Activated T-cell treated with anti-CD3 and anti-CD28 coated beads, Interleukin-2, amount 50 U/mL, for 4 hours (primary cell): ENCODE data around the gene PSTPIP1. TPM values are rescaled to one million over a fixed set of nuclear protein-coding genes. Genes with fewer than 3 reads are reported as not detected.

Source experiments
- ATAC-seq, 2 donors: fragments of 200-7000 bp; cut with Tn5 transposase; one replicate each; pipeline ENCODE4 v1.10.0; 2021
- DNase-seq: peaks from one replicate; pipeline ENCODE4 v3.0.0-alpha.2; 2020
- H3K27me3 Mint-ChIP-seq: one replicate; pipeline ENCODE4 v1.8.0; 2021; ENCODE audit warnings: low read depth, mixed read lengths
- H3K36me3 Mint-ChIP-seq: one replicate; pipeline ENCODE4 v1.8.0; 2022; ENCODE audit warnings: mixed read lengths; ENCODE audit not compliant: insufficient read depth
- H3K4me1 Mint-ChIP-seq: one replicate; pipeline ENCODE4 v1.8.0; 2021; ENCODE audit warnings: low read depth, mixed read lengths
- H3K4me3 Mint-ChIP-seq: one replicate; pipeline ENCODE4 v1.8.0; 2021; ENCODE audit warnings: mild to moderate bottlenecking, moderate library complexity, mixed read lengths
- H3K9me3 Mint-ChIP-seq: one replicate; pipeline ENCODE4 v1.8.0; 2021; ENCODE audit warnings: mixed read lengths
- total RNA-seq, 3 donors: library from RNA; stranded (reverse); gene quantifications; one replicate each; pipeline ENCODE4 v1.2.1, GENCODE V29; 2021

PSTPIP1 gene
- total RNA-seq, 3 donors from 2014 or later: 85.4 to 130 (median 92.1) TPM

GRCh38 chr15:76987276-76987675, 7.7 kb upstream of the PSTPIP1 start:
- H3K27me3 Mint-ChIP-seq: no peaks in the 10 kb centered on the region
- peaks cover 29% of the 10 kb centered on the region for H3K4me1 Mint-ChIP-seq
- ATAC-seq (no peak), DNase-seq (no peak)
- H3K4me3 Mint-ChIP-seq: no peak overlapping the region
- H3K36me3 Mint-ChIP-seq: no peaks in the 10 kb centered on the region
- no peaks in the 10 kb centered on the region for H3K9me3 Mint-ChIP-seq

GRCh38 chr15:76987896-76988860, 6.7 kb upstream of the PSTPIP1 start:
- H3K9me3 Mint-ChIP-seq: no peaks in the 10 kb centered on the region
- H3K36me3 Mint-ChIP-seq: no peaks in the 10 kb centered on the region
- DNase-seq (no peak), ATAC-seq (peak; percentile 86 to 92)
- H3K27me3 Mint-ChIP-seq: no peaks in the 10 kb centered on the region
- peak overlapping the region; percentile 74 for H3K4me3 Mint-ChIP-seq
- peaks cover 32% of the 10 kb centered on the region for H3K4me1 Mint-ChIP-seq

DNA sequence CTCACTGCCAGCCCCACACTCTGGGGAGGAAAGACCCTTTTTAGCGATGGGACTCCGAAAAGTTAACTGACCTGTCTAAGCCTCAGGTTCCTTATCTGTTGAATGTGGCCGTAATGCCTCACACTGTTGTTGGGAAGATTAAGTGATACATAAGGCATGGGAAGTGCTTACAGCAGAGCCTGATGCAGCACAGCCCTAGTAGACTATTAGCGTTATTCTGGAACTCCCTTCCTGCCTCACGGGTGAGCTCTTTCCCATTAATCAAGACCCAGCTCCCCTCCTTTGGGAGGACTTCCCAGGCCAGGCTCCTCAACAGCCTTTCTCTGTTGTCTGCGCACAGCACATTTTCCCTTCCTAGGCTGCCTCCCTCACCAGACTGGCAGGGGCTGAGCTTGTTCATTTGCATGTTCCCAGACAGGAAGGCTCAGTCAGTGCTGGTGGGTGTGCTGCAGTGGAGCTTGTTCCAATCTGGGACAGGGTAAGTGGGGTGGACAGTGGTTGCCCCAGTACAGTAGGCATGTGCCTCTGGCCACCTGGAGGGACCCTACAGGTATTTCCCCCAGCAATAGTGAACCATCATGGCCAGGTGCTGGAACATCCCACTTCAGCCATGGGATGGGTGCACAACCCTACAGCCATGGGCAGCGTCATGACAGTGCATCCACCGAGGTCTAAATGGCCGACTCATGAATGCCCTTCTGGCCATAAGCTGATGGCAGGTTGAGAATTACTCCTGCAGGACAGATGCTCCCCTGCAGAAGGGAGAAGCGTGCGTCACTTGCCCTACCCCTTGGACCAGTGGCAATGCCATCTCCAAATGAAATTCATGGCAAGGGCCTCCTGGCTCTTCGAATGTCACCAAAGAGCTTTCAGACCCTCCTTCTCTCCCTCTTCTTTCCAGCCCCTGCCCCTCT, 5.8 kb upstream of the PSTPIP1 start:
- Mint-ChIP-seq H3K36me3 (no peaks in the 10 kb centered on the region), H3K9me3 (no peaks in the 10 kb centered on the region), H3K27me3 (no peaks in the 10 kb centered on the region), H3K4me3 (peak overlapping the region; percentile 74), H3K4me1 (peaks cover 41% of the 10 kb centered on the region)
- DNase-seq (no peak), ATAC-seq (peak; percentile 6 to 11)

- Mint-ChIP-seq H3K36me3 (no peaks in the 10 kb centered on the region), H3K4me3 (no peak overlapping the region), H3K4me1 (peaks cover 53% of the 10 kb centered on the region), H3K27me3 (no peaks in the 10 kb centered on the region), H3K9me3 (no peaks in the 10 kb centered on the region)
- ATAC-seq (no peak), DNase-seq (no peak)
Observed at GRCh38 chr15:76991048-76991447, 3.9 kb upstream of the PSTPIP1 start.

- ATAC-seq: no peak
- DNase-seq: no peak
- Mint-ChIP-seq H3K9me3 (no peaks in the 10 kb centered on the region), H3K36me3 (no peaks in the 10 kb centered on the region), H3K4me1 (peaks cover 55% of the 10 kb centered on the region), H3K27me3 (no peaks in the 10 kb centered on the region), H3K4me3 (no peak overlapping the region)
Observed at GRCh38 chr15:76991741-76992645, 2.9 kb upstream of the PSTPIP1 start.

GRCh38 chr15:76993114-76993725, 1.7 kb upstream of the PSTPIP1 start:
- Mint-ChIP-seq H3K4me1 (peaks cover 56% of the 10 kb centered on the region), H3K36me3 (no peaks in the 10 kb centered on the region), H3K4me3 (peak overlapping the region; percentile 42), H3K27me3 (no peaks in the 10 kb centered on the region), H3K9me3 (no peaks in the 10 kb centered on the region)
- ATAC-seq (no peak), DNase-seq (no peak)

DNA sequence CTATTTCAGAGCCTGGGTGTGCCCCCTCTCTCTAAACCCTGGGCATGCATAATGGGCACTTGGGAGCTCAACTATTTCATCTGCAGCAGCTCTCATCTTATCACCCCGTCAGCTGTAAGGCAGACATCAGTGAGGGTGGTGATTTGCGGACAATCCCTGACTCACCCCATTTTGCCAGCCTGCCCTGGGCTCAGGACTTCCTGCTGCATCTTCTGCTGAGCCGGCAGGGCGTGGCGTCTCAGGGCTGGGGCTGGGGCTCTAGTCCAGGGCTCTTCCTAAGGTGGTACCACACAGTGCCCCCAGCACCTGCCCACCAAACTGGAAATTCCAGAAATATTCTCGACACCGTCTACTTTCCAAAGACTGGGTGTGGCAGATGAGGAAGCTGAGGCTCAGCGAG, 925 bp upstream of the PSTPIP1 start:
- peak; percentile 47 to 53 for ATAC-seq
- DNase-seq: peak; percentile 55
- Mint-ChIP-seq H3K36me3 (no peaks in the 10 kb centered on the region), H3K9me3 (no peaks in the 10 kb centered on the region), H3K4me3 (peak overlapping the region; percentile 95), H3K27me3 (no peaks in the 10 kb centered on the region), H3K4me1 (peaks cover 56% of the 10 kb centered on the region)

GRCh38 chr15:76994496-76994895, 430 bp upstream of the PSTPIP1 start:
- no peak for DNase-seq
- no peaks in the 10 kb centered on the region for H3K27me3 Mint-ChIP-seq
- peak; percentile 3 to 6 for ATAC-seq
- H3K4me3 Mint-ChIP-seq: peak overlapping the region; percentile 95
- H3K4me1 Mint-ChIP-seq: peaks cover 58% of the 10 kb centered on the region
- no peaks in the 10 kb centered on the region for H3K36me3 Mint-ChIP-seq
- H3K9me3 Mint-ChIP-seq: no peaks in the 10 kb centered on the region

GRCh38 chr15:76996076-76996525, 1.2 kb downstream of the PSTPIP1 start:
- Mint-ChIP-seq H3K4me3 (peak overlapping the region; percentile 95), H3K36me3 (no peaks in the 10 kb centered on the region), H3K27me3 (no peaks in the 10 kb centered on the region), H3K9me3 (no peaks in the 10 kb centered on the region), H3K4me1 (peaks cover 64% of the 10 kb centered on the region)
- DNase-seq (no peak), ATAC-seq (no peak)

DNA sequence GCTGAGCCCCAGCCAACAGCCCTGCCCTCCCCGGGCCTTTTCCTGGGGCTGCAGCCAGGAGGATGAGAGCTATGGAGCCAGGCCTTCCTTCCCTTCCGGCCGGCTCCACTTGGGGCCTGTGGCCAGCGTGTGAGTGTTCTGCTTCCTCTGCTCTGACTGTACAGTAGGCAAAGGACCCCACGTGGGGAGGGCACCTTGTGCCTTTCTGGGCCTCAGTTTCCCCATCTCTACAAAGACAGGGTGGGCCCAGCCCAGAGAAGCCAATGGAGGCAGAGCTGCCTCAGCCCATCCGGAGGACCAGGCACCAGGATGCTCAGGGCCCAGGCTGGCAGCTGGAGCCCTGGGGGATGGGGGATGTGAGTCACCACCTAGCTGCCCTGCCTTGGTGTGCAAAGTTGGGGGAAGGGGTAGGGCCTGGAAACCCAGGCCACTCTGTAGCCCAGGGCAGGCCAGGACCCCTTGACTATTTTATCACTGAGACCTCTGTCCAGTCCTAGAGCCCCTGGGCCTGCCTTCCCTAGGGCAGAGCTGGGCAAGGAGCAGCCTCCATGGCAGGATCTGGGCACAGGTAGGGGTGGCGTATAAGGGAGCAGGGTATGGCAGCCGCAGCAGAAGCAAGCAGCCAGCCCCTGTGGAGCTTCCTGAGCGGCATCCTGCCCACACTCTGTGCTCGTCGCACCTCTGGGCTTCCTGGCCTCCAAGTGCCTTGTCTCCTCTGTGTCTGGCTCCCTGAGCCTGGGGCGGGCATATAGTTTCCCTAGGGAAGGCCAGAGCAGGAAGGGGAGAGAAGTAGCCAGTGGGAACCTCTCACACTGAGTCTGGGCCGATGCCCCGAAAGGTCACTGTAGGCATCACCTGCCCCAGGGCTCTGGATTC, 1.8 kb downstream of the PSTPIP1 start:
- no peaks in the 10 kb centered on the region for H3K27me3 Mint-ChIP-seq
- peaks cover 71% of the 10 kb centered on the region for H3K4me1 Mint-ChIP-seq
- H3K36me3 Mint-ChIP-seq: no peaks in the 10 kb centered on the region
- H3K9me3 Mint-ChIP-seq: no peaks in the 10 kb centered on the region
- ATAC-seq (peak; percentile 46 to 49), DNase-seq (peak; percentile 60)
- H3K4me3 Mint-ChIP-seq: peak overlapping the region; percentile 95

DNA sequence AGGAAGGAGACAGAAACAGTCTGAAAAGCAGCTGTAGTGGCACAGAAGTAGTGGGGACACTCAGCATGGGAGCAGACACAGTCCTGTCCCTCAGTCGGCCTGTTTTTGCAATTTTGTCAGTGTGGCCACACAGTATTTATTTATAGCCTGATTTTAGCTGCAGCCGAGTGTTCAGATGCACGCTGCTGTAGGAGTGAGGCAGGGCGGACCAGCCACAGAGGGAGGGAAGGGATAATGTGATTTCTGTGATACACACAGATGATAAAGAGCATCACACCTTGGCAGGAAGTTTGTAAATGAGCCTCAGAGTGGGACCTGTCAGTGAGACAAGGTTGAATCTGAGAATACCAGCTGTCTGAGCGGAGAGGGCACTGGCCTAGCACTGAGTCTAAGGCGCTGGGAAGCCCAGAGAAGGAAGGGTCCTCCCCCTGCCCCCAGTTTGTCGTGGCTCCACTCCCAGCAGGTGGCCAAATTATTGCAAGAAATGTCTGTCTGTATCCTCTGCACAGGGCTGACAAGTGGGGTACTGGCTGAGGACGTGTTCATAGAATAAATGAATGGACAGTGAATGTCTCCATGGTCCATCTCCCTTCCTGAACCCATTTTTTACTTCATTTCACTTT, 3.8 kb downstream of the PSTPIP1 start:
- DNase-seq (no peak), ATAC-seq (no peak)
- H3K4me1 Mint-ChIP-seq: peaks cover 82% of the 10 kb centered on the region
- no peaks in the 10 kb centered on the region for H3K36me3 Mint-ChIP-seq
- H3K27me3 Mint-ChIP-seq: no peaks in the 10 kb centered on the region
- H3K9me3 Mint-ChIP-seq: no peaks in the 10 kb centered on the region
- peak overlapping the region; percentile 95 for H3K4me3 Mint-ChIP-seq

- peaks cover 5% of the 10 kb centered on the region for H3K36me3 Mint-ChIP-seq
- no peaks in the 10 kb centered on the region for H3K27me3 Mint-ChIP-seq
- no peaks in the 10 kb centered on the region for H3K9me3 Mint-ChIP-seq
- no peak overlapping the region for H3K4me3 Mint-ChIP-seq
- DNase-seq: no peak
- peaks cover 83% of the 10 kb centered on the region for H3K4me1 Mint-ChIP-seq
- ATAC-seq: no peak
Observed at GRCh38 chr15:76999996-77000395, 5.1 kb downstream of the PSTPIP1 start.
